HFF-Myc (cell line): Measurements from ENCODE around the gene RNF31.
A peak's percentile ranks its signal among the peaks of the same experiment; 100 is the strongest.

Source experiments
- DNase-seq: peaks from one replicate; pipeline ENCODE4 v3.0.0-alpha.2; 2011; ENCODE audit warnings: low read depth; ENCODE audit errors: extremely low read depth
- H3K4me3 ChIP-seq: replicated peaks from 2 replicates; pipeline ENCODE4 v1.5.1; 2011; ENCODE audit warnings: low read depth, mild to moderate bottlenecking, control low read depth, low read length
- TF ChIP-seq, protein P1 (sequence below): IDR thresholded peaks from 2 replicates; pipeline ENCODE4 v1.5.1; 2012; ENCODE audit warnings: mild to moderate bottlenecking, low read depth, low read length, control low read depth; ENCODE audit errors: missing control alignments

Gene RNF31

GRCh38 chr14:24145690-24146452, 1.4 kb upstream of the RNF31 start:
- peak overlapping the region; percentile 75 for H3K4me3 ChIP-seq
- no peak for DNase-seq
- TF ChIP-seq, protein P1, sequence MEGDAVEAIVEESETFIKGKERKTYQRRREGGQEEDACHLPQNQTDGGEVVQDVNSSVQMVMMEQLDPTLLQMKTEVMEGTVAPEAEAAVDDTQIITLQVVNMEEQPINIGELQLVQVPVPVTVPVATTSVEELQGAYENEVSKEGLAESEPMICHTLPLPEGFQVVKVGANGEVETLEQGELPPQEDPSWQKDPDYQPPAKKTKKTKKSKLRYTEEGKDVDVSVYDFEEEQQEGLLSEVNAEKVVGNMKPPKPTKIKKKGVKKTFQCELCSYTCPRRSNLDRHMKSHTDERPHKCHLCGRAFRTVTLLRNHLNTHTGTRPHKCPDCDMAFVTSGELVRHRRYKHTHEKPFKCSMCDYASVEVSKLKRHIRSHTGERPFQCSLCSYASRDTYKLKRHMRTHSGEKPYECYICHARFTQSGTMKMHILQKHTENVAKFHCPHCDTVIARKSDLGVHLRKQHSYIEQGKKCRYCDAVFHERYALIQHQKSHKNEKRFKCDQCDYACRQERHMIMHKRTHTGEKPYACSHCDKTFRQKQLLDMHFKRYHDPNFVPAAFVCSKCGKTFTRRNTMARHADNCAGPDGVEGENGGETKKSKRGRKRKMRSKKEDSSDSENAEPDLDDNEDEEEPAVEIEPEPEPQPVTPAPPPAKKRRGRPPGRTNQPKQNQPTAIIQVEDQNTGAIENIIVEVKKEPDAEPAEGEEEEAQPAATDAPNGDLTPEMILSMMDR: no peak

GRCh38 chr14:24146453-24146977, 783 bp upstream of the RNF31 start, which contains the start of gene PSME2:
PSME2 (minus strand) TSS chr14:24146610; CDS start chr14:24146581, 29 bp downstream.
- peak within 1 kb of the TSS; percentile 75 for H3K4me3 ChIP-seq
- TF ChIP-seq, protein P1: no peak
- peak; percentile 85 for DNase-seq

DNA sequence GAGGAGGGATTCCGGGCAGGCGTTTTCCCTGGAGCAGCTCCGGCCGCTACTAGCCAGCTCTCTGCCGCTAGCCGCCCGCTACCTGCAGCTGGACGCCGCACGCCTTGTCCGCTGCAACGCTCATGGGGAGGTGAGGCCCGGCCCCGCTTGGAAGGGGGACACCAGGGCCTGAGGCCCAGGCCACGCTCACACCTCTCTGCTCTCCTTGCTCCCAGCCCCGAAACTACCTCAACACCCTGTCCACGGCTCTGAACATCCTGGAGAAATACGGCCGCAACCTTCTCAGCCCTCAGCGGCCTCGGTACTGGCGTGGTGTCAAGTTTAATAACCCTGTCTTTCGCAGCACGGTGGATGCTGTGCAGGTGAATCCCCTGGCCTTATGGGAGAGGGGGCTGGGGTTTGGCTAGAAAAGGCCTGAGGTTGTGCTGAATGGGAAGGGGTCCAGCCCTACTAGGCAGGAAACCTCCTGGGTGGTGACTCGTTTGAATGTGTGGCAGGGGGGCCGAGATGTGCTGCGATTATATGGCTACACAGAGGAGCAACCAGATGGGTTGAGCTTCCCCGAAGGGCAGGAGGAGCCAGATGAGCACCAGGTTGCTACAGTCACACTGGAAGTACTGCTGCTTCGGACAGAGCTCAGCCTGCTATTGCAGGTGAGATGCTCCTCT, 597 bp downstream of the RNF31 start:
- H3K4me3 ChIP-seq: peak overlapping the region; percentile 75
- TF ChIP-seq, protein P1: no peak
- DNase-seq: no peak

DNA sequence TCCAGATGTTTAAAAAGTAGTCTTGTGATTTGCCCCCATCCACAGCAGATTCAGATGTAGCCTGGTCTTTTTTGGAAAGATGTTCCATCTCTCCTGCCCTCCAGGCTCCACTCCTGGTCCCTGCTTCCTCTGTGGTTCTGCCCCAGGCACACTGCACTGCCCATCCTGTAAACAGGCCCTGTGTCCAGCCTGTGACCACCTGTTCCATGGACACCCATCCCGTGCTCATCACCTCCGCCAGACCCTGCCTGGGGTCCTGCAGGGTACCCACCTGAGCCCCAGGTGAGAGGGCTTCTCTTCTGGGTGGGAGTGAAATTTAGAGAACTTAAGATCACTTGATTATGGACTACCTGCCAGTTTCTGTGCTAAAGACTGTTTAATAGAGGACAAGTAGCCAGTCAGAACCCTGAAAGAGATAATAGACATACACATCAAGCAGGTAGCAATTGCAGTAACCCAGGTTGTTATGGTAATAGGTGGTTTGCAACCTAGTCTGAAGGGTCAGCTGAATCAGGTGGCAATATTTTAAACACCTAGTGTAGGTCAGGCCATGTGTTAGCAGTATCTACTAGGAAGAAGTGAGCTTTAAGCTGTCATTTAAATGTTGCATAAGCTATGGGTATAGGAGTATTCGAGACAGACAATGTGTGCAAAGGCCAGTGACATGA, 2.1 kb downstream of the RNF31 start:
- H3K4me3 ChIP-seq: no peak overlapping the region
- no peak for DNase-seq
- TF ChIP-seq, protein P1: no peak

- H3K4me3 ChIP-seq: no peak overlapping the region
- TF ChIP-seq, protein P1: no peak
- no peak for DNase-seq
Observed at GRCh38 chr14:24150061-24150460, 2.8 kb downstream of the RNF31 start.

DNA sequence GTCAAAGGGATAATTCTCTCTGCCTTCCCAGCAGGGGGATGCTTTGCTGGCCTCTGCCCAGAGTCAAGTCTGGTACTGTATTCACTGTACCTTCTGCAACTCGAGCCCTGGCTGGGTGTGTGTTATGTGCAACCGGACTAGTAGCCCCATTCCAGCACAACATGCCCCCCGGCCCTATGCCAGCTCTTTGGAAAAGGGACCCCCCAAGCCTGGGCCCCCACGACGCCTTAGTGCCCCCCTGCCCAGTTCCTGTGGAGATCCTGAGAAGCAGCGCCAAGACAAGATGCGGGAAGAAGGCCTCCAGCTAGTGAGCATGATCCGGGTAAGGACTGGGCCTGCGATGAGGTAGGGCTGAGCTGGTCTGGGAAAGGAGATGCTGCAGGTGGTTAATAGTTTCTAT, 3.3 kb downstream of the RNF31 start:
- H3K4me3 ChIP-seq: no peak overlapping the region
- DNase-seq: no peak
- TF ChIP-seq, protein P1: no peak
